Naive thymus-derived CD4-positive, alpha-beta T cell (primary cell): ENCODE data around the gene CNMD. TPM values are rescaled to one million over a fixed set of nuclear protein-coding genes. Genes with fewer than 3 reads are reported as not detected.

Experiments used
- ATAC-seq: fragments of 150-1000 bp; cut with Tn5 transposase; 2 replicates; pipeline ENCODE4 v1.10.0; 2021; ENCODE audit warnings: mild to moderate bottlenecking, moderate library complexity
- CTCF ChIA-PET: fragments of 350-600 bp; sonication (Branson Sonifier 250); formaldehyde crosslinking; loops from one replicate; lab custom pipeline; 2021; ENCODE audit warnings: antibody characterized with exemption; lab: Charles Lee
- POLR2A ChIA-PET: fragments of 350-600 bp; sonication (Branson Sonifier 250); formaldehyde crosslinking; loops from one replicate; lab custom pipeline; 2021; ENCODE audit warnings: antibody characterized with exemption, inconsistent platforms; lab: Charles Lee
- DNase-seq, 9 donors: peaks; one replicate each; pipeline versions ENCODE4 v3.0.0 to v3.0.0-alpha.2; 2020 to 2022; ENCODE audit warnings: mixed read lengths in 1 of 9
- H3K27ac ChIP-seq: one replicate; pipeline ENCODE4 v1.7.0; 2013; ENCODE audit warnings: mild to moderate bottlenecking, low read depth, low read length, moderate library complexity
- H3K27me3 ChIP-seq, 2 donors: one replicate each; pipeline ENCODE4 v1.7.0; 2013; ENCODE audit warnings: low read length in 2 of 2, mild to moderate bottlenecking in 2 of 2, moderate library complexity in 2 of 2; ENCODE audit not compliant: control insufficient read depth in 2 of 2, insufficient read depth in 2 of 2
- H3K36me3 ChIP-seq, 3 experiments: 1 replicate in 2 of 3; 2 replicates in 1 of 3; pipeline ENCODE4 v1.7.0; 2013; ENCODE audit warnings: low read length in 3 of 3, mild to moderate bottlenecking in 3 of 3, moderate library complexity in 1 of 3; ENCODE audit not compliant: insufficient read depth in 3 of 3, control insufficient read depth in 2 of 3
- H3K4me1 ChIP-seq, 2 donors: one replicate each; pipeline ENCODE4 v1.7.0; 2013; ENCODE audit warnings: low read length in 2 of 2, mild to moderate bottlenecking in 2 of 2, moderate library complexity in 1 of 2; ENCODE audit not compliant: control insufficient read depth in 2 of 2, insufficient read depth in 2 of 2
- H3K4me3 ChIP-seq: 2 replicates; pipeline ENCODE4 v1.7.0; 2013; ENCODE audit warnings: mild to moderate bottlenecking, low read length
- H3K9me3 ChIP-seq, 3 experiments: 1 replicate in 2 of 3; 2 replicates in 1 of 3; pipeline ENCODE4 v1.7.0; 2013; ENCODE audit warnings: low read length in 3 of 3; ENCODE audit not compliant: control insufficient read depth in 2 of 3
- H3K27ac Mint-ChIP-seq, 9 donors: one replicate each; pipeline ENCODE4 v1.8.0; 2020 to 2022; ENCODE audit warnings: mixed read lengths in 9 of 9, mild to moderate bottlenecking in 8 of 9, moderate library complexity in 5 of 9, inconsistent platforms in 2 of 9
- H3K27me3 Mint-ChIP-seq, 5 donors: one replicate each; pipeline ENCODE4 v1.8.0; 2021 to 2022; ENCODE audit warnings: mixed read lengths in 5 of 5, mild to moderate bottlenecking in 1 of 5
- H3K36me3 Mint-ChIP-seq, 5 donors: one replicate each; pipeline ENCODE4 v1.8.0; 2020 to 2022; ENCODE audit warnings: mixed read lengths in 5 of 5, mild to moderate bottlenecking in 3 of 5, inconsistent platforms in 1 of 5
- H3K4me1 Mint-ChIP-seq, 7 donors: one replicate each; pipeline ENCODE4 v1.8.0; 2020 to 2022; ENCODE audit warnings: mixed read lengths in 7 of 7, mild to moderate bottlenecking in 3 of 7, inconsistent platforms in 1 of 7
- H3K4me3 Mint-ChIP-seq, 10 donors: one replicate each; pipeline ENCODE4 v1.8.0; 2020 to 2022; ENCODE audit warnings: mild to moderate bottlenecking in 10 of 10, mixed read lengths in 10 of 10, moderate library complexity in 6 of 10, inconsistent platforms in 2 of 10
- H3K9me3 Mint-ChIP-seq, 11 donors: one replicate each; pipeline ENCODE4 v1.8.0; 2020 to 2022; ENCODE audit warnings: mixed read lengths in 11 of 11, mild to moderate bottlenecking in 4 of 11, inconsistent platforms in 1 of 11, moderate library complexity in 1 of 11
- intact Hi-C, 2 donors: fragments of 100-400 bp; cut with micrococcal nuclease; formaldehyde crosslinking; loops; one replicate each; pipeline ENCODE4 v1.15.1; 2023
- polyA plus RNA-seq, 2 donors: library from polyadenylated mRNA; unstranded; fragments of 300-500 nt; fragmentation: Illumina TruSeq; gene quantifications; one replicate each; pipeline ENCODE4 v1.2.3, GENCODE V29; 2021
- total RNA-seq, 6 experiments: library from RNA in 5 of 6; stranded (reverse) in 5 of 6; gene quantifications; 1 replicate in 5 of 6; 2 replicates in 1 of 6; pipeline ENCODE4 v1.2.3 and lab custom pipeline; 2021 to 2026

CNMD gene
- total and polyA plus RNA-seq, 7 experiments from 2014 or later, result 0.13 TPM; not detected in 6

- Histone ChIP-seq H3K4me3 (no peak overlapping the region), H3K36me3 (peaks cover 3 to 52% (median 10%) of the 10 kb centered on the region in 3 experiments), H3K9me3 (no peaks in the 10 kb centered on the region), H3K27ac (no peak overlapping the region), H3K4me1 (no peaks in the 10 kb centered on the region), H3K27me3 (no peaks in the 10 kb centered on the region)
- Mint-ChIP-seq H3K27ac (peak overlapping the region in 3 of 9 donors; percentile 2 to 38 (median 6)), H3K4me3 (no peak overlapping the region), H3K36me3 (peaks cover 8 to 41% (median 26%) of the 10 kb centered on the region in 5 donors), H3K27me3 (no peaks in the 10 kb centered on the region), H3K9me3 (no peaks in the 10 kb centered on the region), H3K4me1 (peaks cover 0 to 14% (median 7%) of the 10 kb centered on the region in 7 donors)
- DNase-seq (no peak), ATAC-seq (no peak)
- POLR2A ChIA-PET, result no interaction called here
- intact Hi-C loops, result no loop called here
- CTCF ChIA-PET, result interaction anchor here (0.7 kb wide), 1 partner anchor 11 kb away, joined by 3 read pairs; no protein-coding TSS in a partner anchor
These were observed 61.8 kb downstream of the CNMD start for GRCh38 chr13:52677823-52678222.

DNA sequence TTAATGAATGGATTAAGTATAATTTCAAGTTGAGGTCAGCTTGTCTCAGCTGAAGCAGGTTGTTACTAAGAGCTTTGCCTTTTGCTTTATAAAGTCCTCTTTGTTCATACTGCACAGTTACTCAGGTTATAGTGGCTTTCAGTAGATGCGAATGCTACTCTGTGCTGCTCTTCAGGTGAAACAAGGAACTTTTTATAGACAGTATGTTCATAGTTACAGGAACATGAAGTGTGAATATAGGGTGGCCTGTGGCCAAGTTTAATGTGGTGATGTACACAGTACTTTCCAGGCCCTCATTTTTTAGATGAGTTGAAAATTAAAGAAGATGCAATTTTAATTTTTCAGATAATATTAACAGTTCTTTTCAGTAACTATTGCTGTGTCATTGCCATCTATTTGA is 66.2 kb downstream of the CNMD start:
- Mint-ChIP-seq H3K4me3 (no peak overlapping the region), H3K36me3 (peaks cover 4 to 43% (median 19%) of the 10 kb centered on the region in 5 donors), H3K27me3 (no peaks in the 10 kb centered on the region), H3K27ac (no peak overlapping the region), H3K9me3 (no peaks in the 10 kb centered on the region), H3K4me1 (peaks cover 0 to 29% (median 15%) of the 10 kb centered on the region in 7 donors)
- intact Hi-C loops, result loop anchor here in 1 of 2 donors (5.0 kb wide), 1 partner anchor 64 kb away; the partner anchor contains the start of gene CNMD
- CTCF ChIA-PET, result no interaction called here
- Histone ChIP-seq H3K27ac (no peak overlapping the region), H3K4me3 (no peak overlapping the region), H3K9me3 (no peaks in the 10 kb centered on the region), H3K27me3 (no peaks in the 10 kb centered on the region), H3K36me3 (peaks cover 3 to 38% (median 10%) of the 10 kb centered on the region in 3 experiments), H3K4me1 (no peaks in the 10 kb centered on the region)
- no peak for ATAC-seq
- POLR2A ChIA-PET, result no interaction called here
- DNase-seq, result no peak

DNA sequence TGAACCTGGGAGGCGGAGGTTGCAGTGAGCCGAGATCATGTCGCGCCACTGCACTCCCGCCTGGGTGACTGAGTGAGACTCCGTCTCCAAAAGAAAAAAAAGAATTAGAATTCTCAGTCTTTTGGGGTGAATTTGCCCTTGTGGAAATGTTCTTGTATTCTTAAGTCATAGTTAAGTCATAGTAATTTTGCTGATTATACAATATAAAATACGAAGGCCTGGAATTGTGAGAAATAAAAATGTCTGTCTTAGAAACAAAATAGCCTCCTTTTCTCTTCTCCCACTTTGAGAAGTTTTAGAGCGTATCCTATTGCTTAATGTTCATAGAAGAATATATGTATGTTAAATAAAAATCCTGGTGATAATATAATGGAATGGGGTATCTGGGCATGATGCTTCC is 68.9 kb downstream of the CNMD start:
- H3K4me3 Mint-ChIP-seq, result no peak overlapping the region
- H3K4me1 Mint-ChIP-seq, result peaks cover 0 to 22% (median 14%) of the 10 kb centered on the region in 7 donors
- H3K9me3 Mint-ChIP-seq, result no peaks in the 10 kb centered on the region
- no peak overlapping the region for H3K4me3 ChIP-seq
- H3K9me3 ChIP-seq, result no peaks in the 10 kb centered on the region
- no peaks in the 10 kb centered on the region for H3K27me3 Mint-ChIP-seq
- H3K4me1 ChIP-seq, result no peaks in the 10 kb centered on the region
- intact Hi-C loops, result loop anchor here in 1 of 2 donors (5.0 kb wide), 1 partner anchor 67 kb away; the partner anchor contains the start of gene CNMD
- ChIA-PET POLR2A (interaction anchor here (0.9 kb wide), 1 partner anchor 54 kb away, joined by 3 read pairs; no protein-coding TSS in a partner anchor), CTCF (interaction anchor here (0.7 kb wide), 1 partner anchor 778 kb away, joined by 3 read pairs; no protein-coding TSS in a partner anchor)
- DNase-seq, result no peak
- H3K36me3 Mint-ChIP-seq, result peaks cover under 1 to 40% (median 20%) of the 10 kb centered on the region in 5 donors
- H3K27me3 ChIP-seq, result no peaks in the 10 kb centered on the region
- ATAC-seq, result no peak
- peaks cover 3 to 31% (median 6%) of the 10 kb centered on the region in 3 experiments for H3K36me3 ChIP-seq
- H3K27ac Mint-ChIP-seq, result peak overlapping the region in 1 of 9 donors; percentile 73
- H3K27ac ChIP-seq, result no peak overlapping the region

DNA sequence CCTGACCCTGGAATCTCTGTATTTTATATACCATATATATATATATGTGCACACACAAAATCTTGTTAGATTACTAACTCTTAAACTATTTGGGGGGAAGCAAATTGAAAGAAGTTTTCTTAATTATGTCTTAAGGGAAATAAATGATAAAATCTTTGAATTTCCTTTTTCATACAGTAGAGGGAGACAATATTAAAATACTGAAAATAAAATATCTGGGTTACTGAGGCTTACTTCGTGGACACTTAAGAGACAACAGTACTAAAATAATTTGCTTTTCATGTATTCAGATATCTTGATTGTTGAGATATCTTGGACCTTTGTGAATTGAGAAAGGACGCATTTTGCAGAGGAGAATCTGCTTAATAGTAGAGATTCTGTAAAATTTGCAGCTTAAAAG is 69.9 kb downstream of the CNMD start:
- H3K27me3 ChIP-seq, result no peaks in the 10 kb centered on the region
- intact Hi-C loops, result loop anchor here in 1 of 2 donors (5.0 kb wide), 2 partner anchors 68 to 483 kb away; partner anchors contain the start of gene CNMD
- Mint-ChIP-seq H3K4me3 (no peak overlapping the region), H3K36me3 (peaks cover 0 to 38% (median 20%) of the 10 kb centered on the region in 5 donors), H3K4me1 (peaks cover 0 to 22% (median 12%) of the 10 kb centered on the region in 7 donors), H3K27me3 (no peaks in the 10 kb centered on the region), H3K27ac (no peak overlapping the region), H3K9me3 (no peaks in the 10 kb centered on the region)
- ChIA-PET POLR2A (interaction anchor here (0.9 kb wide), 1 partner anchor 53 kb away, joined by 3 read pairs; no protein-coding TSS in a partner anchor), CTCF (no interaction called here)
- H3K27ac ChIP-seq, result no peak overlapping the region
- H3K4me1 ChIP-seq, result no peaks in the 10 kb centered on the region
- no peak overlapping the region for H3K4me3 ChIP-seq
- ATAC-seq (no peak), DNase-seq (no peak)
- no peaks in the 10 kb centered on the region for H3K9me3 ChIP-seq
- H3K36me3 ChIP-seq, result peaks cover 3 to 25% (median 8%) of the 10 kb centered on the region in 3 experiments

DNA sequence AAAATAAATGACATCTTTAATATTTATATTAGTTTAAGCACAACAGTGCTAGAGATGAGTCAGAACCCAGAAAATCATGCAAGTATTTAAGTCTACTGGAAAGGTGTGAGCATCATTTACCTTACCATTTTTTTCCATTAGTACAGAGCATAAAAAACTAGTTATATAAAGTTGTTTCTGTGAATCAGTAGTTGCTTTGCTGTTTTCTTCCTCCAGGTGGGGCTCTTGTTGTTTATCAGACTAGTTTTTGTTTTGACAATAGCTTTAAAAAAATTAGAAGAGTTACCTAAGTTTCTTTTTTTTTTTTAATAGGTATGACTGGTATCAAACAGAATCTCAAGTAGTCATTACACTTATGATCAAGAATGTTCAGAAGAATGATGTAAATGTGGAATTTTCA is 74.3 kb downstream of the CNMD start:
- intact Hi-C loops, result loop anchor here in 1 of 2 donors (1.0 to 5.0 kb wide), 4 partner anchors 13 to 487 kb away; partner anchors contain the start of gene SUGT1
- Mint-ChIP-seq H3K36me3 (peaks cover 0 to 39% (median 24%) of the 10 kb centered on the region in 5 donors), H3K27ac (peak overlapping the region in 2 of 9 donors; percentile 9 to 33), H3K4me1 (peaks cover 0 to 13% (median 5%) of the 10 kb centered on the region in 7 donors), H3K9me3 (no peaks in the 10 kb centered on the region), H3K27me3 (no peaks in the 10 kb centered on the region), H3K4me3 (no peak overlapping the region)
- CTCF ChIA-PET, result interaction anchor here (0.9 to 1.6 kb wide), 2 partner anchors 12 to 302 kb away, joined by 3 to 4 read pairs; no protein-coding TSS in a partner anchor
- Histone ChIP-seq H3K4me3 (no peak overlapping the region), H3K9me3 (no peaks in the 10 kb centered on the region), H3K27me3 (no peaks in the 10 kb centered on the region), H3K4me1 (no peaks in the 10 kb centered on the region), H3K36me3 (peaks cover 14 to 49% (median 18%) of the 10 kb centered on the region in 3 experiments), H3K27ac (peak overlapping the region; percentile 33)
- DNase-seq (peak in 2 of 9 donors; percentile 8 to 14), ATAC-seq (peak; percentile 50)
- POLR2A ChIA-PET, result interaction anchor here (0.7 kb wide), 1 partner anchor 13 kb away, joined by 3 read pairs; the partner anchor contains the start of gene SUGT1

- intact Hi-C loops, result loop anchor here in 1 of 2 donors (2.0 kb wide), 1 partner anchor 145 kb away; no protein-coding TSS in a partner anchor
- peaks cover 0 to 13% (median 5%) of the 10 kb centered on the region in 7 donors for H3K4me1 Mint-ChIP-seq
- H3K4me3 ChIP-seq, result no peak overlapping the region
These were observed 75.3 kb downstream of the CNMD start for GRCh38 chr13:52664272-52664671.

More at GRCh38 chr13:52664272-52664671, 75.3 kb downstream of the CNMD start:
- no peak overlapping the region for H3K4me3 Mint-ChIP-seq
- H3K27ac Mint-ChIP-seq, result no peak overlapping the region
- DNase-seq, result no peak
- POLR2A ChIA-PET, result interaction anchor here (0.7 to 2.6 kb wide), 2 partner anchors 11 to 17 kb away, joined by 3 to 12 read pairs; partner anchors contain the start of gene SUGT1
- no peaks in the 10 kb centered on the region for H3K9me3 Mint-ChIP-seq
- H3K27me3 Mint-ChIP-seq, result no peaks in the 10 kb centered on the region
- H3K36me3 Mint-ChIP-seq, result peaks cover 0 to 46% (median 22%) of the 10 kb centered on the region in 5 donors
- no peaks in the 10 kb centered on the region for H3K4me1 ChIP-seq
- no peaks in the 10 kb centered on the region for H3K27me3 ChIP-seq
- ATAC-seq, result no peak
- H3K27ac ChIP-seq, result no peak overlapping the region
- no peaks in the 10 kb centered on the region for H3K9me3 ChIP-seq
- CTCF ChIA-PET, result interaction anchor here (1.6 kb wide), 1 partner anchor 11 kb away, joined by 4 read pairs; no protein-coding TSS in a partner anchor
- peaks cover 14 to 57% (median 18%) of the 10 kb centered on the region in 3 experiments for H3K36me3 ChIP-seq
